22Rv1 (cell line): ENCODE results near the gene CCNK.

Source experiments
- CTCF ChIP-seq: fragments of 450-650 bp; IDR thresholded peaks from 2 replicates; pipeline ENCODE4 v1.5.1; 2017; ENCODE audit warnings: mild to moderate bottlenecking
- ZFX ChIP-seq: fragments of 450-650 bp; IDR thresholded peaks from 2 replicates; pipeline ENCODE4 v1.6.1; 2017; ENCODE audit warnings: antibody characterized with exemption, borderline replicate concordance

DNA sequence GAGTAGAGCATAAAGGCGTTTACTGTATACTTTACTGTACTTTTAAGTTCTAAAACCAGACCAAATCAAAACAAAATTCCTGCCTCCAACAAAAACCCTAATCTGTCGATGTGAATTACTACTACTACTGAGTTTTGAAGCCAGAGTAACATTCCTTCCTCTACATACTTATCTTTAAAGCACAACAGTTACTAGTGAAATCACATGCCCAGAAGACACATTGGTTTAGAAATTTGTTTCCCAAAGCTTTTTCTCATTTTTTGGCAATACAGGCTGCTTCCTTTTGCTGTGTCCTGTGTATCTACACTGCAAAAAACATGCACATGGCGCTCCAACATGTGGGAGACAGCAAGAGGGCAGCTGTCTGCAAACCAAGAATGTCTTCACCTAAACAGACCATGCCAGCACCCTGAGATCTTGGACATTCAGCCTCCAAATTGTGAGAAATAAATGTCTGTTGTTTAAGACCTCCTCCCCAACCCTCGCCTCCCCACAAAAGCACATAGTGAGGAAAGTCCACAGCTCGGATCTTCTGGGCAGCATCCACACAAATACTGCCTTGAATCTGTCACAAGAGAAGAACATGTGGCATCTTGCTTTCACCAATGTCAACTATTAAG lies 21.6 kb upstream of the CCNK start:
- TF ChIP-seq CTCF (no peak), ZFX (no peak)
